Posterior vena cava (tissue), 2 donors: ENCODE results near the gene STX1A. TPM values are rescaled to one million over a fixed set of nuclear protein-coding genes. Genes with fewer than 3 reads are reported as not detected.
"Not testable (repeated sequence)": the region's sequence is repeated elsewhere in the genome, so short reads cannot be mapped to it uniquely, and the experiment has no call there.

Source experiments
- DNase-seq: peaks from one replicate; pipeline ENCODE4 v3.0.0-alpha.2; 2020; ENCODE audit warnings: low spot score
- intact Hi-C, 2 donors: fragments of 100-400 bp; cut with DNase I; formaldehyde crosslinking; loops; one replicate each; pipeline versions ENCODE4 v1.14.1 to v1.14.2; 2022 to 2023
- total RNA-seq, 2 donors: library from RNA; stranded (reverse); fragmentation: NEBNext Ultra II Directional; extraction: Animal tissue kit (Norgen Biotek cat#: 25700); gene quantifications; one replicate each; pipeline ENCODE4 v1.2.1, GENCODE V29; 2021
- donor health status: DM: yes; HTN: yes; CAD: no.
- donor health status: DM: yes; HTN: yes; CAD: no.

STX1A gene
- total RNA-seq, 2 donors from 2014 or later, result 3.4 to 4.0 TPM

DNA sequence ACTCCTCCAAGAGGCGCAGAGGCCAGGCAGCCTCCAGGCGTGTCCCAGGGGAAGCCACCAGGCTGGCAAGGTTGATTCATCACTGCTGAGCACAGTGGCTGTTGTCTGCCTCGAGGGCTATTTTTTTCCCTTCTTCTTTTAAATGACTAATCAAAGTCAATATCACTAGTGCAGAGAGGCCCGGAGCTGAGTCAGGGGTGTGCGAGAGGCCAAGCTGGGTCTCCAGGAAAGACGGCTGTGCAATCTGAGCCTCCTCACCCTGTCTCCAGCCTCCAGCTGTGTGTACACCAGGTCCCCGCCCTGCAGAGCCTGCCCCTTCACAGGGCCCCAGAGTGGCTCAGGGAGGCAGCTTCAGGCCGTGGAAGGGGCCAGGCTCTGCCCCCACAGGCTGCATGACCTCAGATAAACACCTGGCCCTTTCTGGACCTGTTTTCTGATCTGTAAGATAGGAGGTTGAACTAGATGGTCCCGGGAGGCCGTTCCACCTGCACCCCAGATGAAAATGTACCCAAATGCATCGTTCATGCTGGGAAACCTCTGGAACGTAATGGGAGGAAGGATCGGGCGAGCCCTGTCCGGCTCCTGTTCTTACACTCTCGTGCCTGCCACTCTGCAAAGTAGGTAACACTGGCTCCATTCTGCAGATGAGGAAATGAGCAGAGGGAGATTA is 3.7 kb downstream of the STX1A start:
- no peak for DNase-seq
- intact Hi-C loops, result no loop called here

DNA sequence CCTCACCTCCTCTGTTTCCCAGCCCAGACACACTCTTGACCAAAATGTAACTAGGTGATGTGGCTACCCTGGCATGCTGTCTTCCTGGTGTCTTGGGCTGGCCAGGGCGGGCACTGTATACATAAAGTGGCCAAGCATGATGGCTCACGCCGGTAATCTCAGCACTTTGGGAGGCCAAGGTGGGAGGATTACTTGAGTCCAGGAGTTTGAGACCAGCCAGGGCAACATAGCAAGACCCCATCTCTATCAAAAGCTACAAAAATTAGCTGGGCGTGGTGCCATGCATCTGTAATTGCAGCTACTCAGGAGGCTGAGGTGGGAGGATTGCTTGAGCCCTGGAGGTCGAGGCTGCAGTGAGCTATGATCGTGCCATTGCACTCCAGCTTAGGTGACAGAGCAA is 6.2 kb downstream of the STX1A start:
- intact Hi-C loops, DNase-seq: not testable (repeated sequence)

DNA sequence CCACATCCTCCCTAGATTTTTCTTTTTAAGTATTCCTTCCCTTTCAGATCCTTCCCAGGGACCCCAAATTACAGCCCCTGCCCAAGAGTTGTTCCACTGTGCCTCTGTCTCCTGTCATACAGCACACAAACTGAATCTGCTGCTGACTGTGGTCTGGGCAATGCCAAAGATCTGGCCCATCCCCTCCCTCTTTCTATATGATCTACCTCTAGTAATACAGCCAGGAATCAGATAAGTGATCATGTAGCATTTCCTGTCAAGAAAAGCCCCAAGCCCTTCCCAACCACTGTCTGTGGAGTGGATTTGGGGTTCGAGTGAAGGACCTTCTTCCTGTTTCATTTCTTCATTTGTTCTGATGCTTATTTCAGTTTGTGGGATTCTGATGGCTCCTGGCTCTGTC is 6.7 kb downstream of the STX1A start:
- intact Hi-C loops, result no loop called here
- no peak for DNase-seq

DNA sequence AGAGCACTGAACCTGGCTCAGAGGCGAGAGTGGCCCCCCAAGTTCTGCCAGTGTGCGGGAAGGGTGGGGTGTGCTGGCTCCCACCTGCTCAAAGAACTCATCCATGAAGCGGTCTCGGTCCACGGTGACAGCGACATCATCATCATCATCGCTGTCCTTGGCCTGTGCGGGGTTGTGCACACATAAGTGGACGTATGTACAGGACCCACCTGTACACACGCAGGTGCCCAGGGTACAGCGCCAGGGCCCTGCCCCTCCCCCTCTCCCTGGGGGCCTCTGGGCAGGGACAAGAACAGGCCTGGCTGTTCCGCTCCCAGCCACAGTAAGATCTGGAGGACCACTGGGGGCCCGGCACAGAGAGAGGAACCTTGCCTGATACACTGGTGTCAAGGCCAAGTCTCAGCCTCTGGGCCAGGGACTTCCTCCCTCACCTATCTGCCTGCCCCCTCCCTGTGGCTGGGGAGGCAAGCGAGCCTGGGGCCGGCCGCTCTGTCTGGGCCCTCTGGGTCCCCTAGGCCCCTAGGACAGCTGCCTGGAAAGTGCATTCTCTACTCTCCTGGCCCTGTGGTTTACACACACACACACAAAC is 10.4 kb downstream of the STX1A start:
- no peak for DNase-seq
- intact Hi-C loops, result no loop called here

DNA sequence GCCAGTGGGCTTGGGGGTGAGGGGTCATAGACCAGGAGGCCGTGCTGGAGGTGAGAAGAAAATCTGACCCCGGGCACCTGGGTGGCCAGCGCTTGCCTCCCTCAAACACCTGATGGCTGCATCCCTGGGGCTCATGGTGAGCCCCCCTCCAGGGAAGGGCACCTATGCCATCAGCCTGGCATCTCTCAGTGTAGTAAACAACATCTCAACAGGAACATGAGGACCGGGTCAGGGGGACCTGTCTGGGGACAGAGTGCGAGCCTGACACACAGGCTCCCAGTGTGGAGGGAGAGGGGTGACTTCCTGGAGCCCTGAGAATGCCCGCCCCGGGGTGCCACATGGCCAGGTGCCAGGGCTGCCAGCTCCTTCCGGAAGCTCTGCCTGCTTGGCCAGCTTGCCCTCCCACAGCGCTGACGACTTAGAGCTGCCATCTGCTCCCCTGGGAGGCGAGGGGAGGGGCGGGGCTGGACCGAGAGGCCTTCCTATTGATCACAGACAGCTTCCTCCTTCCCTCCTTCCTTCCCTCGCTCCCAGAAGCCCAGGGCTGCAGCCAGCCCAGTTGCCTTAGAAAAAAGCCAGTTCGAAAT is 12.3 kb downstream of the STX1A start:
- DNase-seq, result no peak
- intact Hi-C loops, result no loop called here

DNA sequence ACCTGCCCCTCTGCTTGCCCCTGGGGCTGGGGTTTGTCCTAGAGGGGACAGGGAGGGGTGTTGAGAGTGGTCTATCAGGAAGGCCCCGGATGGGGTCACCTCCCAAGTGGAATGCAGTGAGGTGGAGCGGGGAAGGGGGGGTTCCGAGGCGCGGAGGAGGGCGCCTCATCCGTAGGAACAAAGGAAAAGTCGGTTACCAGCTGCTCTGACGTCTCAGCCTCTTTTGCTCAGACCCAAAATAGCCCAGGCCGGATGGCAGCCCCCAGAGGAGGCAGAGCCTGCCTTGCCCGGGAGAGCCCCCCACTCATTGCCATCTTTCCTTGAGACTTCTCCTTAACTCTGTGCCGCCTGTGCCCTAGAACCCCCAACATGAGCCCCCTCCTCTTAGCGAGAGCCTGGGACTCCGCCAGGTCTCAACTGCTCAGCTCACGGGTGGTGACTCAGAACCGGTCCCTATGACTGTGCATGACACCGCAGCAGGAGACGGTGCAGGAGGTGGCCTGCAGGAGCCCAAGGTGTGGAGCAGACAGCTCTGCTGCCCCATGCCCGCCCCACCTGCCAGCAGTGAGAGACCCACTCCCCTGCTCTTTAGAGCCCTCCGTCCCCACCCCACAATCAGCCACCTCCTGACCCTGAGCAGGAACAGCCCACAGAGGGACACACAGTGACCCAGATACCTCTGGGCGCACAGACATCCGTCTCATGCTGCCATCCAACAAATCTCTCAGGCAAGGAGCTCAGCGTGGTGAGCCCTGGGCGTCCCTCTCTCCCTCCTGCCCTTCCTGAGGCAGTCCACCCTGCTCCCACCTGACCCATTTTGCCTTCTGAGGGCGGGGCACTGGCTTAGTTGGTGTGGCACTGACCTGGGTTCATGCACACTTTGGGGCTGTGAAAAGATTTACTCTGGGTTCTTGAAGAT is 13.1 kb downstream of the STX1A start:
- no peak for DNase-seq

DNA sequence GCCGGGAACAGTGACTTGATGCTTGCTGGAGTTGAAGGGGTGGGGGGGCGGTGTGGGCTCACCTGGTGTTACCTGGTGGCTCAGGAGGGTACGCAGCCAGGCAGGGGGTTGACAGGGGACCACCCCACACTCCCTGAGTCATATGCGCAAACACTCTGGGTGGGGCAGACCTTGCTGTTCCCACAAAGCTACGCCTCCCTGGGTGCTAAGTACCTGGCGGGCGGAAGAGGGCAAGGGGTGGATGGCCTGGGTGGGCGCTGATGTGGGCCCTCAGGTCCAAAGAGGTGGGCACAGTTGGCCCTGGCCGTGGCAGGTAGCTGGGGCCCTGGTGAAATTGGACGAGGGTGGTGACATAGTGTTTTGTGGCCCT is 13.9 kb downstream of the STX1A start:
- intact Hi-C loops, result no loop called here
- no peak for DNase-seq

More for the DNA sequence above, 13.1 kb downstream of the STX1A start:
- intact Hi-C loops, result no loop called here

DNA sequence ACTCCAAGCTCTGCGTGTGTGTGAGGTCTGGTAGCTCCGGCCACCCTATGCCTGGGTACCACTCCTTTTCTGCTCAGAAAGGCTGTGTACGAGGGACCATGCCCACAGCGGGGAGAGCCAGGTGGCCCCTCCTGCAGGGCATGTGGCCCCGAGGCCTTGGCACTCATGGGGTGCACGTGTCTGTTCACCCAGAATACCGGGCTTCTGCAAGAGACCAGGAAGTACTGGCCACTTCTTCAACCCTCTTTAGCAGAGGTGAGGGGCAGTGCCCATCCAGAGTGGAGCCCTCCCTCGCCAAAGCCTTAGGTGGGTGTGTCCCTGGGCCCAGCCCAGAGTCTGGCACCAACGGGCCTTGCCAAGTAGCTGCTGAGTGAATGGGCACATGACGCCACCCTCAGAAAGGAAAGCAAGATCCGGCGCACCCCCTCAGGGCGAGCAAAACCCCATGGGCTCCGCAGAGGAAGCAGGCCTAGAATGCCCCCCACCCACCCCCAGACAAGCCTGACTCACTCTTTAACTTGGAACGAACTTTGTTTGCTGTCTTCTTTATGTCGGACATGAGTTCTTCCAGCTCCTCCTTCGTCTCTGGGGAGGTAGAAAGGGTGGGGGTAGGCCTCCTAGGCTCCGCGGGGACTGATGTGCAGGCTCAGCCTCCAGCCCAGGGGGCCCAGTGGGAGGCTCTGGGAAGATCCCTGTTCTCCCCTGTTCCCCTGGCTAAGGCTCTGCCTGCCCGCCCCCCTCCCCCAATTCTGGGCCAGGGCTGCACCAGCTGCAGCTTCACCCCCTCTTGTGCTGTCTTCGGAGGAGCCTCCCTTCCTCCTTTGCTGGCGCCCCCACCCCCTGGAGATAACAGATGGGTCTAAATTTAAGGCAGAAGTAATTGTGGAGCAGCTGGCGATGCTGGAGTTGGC is 14.6 kb downstream of the STX1A start:
- no peak for DNase-seq
- intact Hi-C loops, result no loop called here

DNA sequence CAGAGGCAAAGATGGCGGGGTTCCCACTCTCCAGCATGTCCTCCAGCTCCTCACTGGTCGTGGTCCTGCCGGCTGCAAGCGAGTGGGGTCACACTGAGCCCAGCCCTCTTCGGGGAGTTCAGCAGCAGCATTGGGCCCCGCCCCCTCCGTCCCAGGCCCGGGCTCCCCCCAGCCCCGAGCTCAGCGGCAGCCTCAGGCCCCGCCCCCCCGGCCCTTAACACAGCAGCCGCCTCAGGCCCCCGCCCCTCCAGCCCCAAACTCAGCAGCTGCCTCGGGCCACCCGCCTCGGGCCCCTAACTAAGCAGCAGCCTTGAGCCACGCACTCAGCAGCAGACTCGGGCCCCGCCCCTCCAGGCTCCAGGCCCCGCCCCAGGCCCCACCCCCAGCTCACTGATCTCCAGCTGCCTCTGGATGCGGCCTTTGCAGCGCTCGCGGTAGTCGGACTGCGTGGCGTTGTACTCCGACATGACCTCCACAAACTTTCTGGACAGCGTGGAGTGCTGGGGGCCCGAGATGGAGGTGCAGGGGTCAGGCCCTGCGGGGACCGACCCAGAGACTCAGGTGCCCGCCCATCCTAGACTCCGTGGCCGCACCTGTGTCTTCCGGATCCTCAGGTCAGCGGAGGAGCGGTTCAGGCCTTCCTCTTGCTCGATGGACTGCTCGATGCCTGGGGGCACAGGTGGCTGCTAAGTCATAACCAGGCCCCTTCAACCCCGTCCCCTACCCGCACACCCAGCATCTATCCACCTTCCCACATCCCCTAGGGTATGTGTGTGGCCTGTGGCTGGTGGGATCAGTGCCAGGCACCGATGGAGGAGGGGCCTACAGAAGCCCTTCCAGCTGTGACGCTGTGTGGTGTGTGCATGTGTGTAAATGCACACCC is 15.5 kb downstream of the STX1A start:
- peak; percentile 88 for DNase-seq
- intact Hi-C loops, result no loop called here

DNA sequence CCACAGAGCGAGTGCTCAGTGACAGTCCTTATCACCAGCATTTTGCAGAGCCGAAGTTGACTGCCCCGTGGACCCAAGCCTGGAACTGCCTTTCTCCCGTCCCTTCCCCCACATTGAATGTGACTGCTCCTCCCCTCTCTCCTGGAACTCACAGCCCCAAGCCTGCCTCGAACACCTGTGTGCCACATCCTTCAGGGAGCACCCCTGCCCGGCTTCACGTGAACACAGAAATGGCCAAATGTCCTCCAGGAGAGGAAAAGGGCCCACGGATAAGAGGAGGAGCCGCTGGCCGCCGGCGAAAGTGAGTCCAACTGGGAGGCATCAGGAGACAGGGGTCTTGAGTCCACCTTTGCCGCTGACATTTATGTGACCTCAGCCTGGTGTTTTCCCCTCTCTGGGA is 16.2 kb downstream of the STX1A start:
- intact Hi-C loops, result no loop called here
- no peak for DNase-seq

DNA sequence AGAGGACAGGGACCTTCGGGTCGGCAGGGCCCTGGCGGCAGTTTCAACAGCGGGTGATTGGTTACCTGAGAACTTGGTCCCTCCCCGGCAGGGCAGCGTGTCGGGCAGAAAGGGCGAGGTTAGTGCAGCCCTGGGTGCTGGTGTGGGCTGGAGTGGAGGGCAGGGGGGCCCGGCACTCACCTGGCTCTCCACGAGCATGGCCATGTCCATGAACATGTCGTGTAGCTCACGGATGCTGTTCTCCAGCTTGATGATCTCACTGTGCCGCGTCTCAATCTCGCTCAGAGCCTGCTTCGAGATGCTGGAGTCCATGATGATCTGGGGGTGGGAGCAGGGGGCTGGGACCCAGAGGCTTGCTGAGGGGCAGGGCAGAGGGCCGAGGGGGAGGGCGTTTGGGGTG is 16.8 kb downstream of the STX1A start:
- intact Hi-C loops, result no loop called here
- no peak for DNase-seq

DNA sequence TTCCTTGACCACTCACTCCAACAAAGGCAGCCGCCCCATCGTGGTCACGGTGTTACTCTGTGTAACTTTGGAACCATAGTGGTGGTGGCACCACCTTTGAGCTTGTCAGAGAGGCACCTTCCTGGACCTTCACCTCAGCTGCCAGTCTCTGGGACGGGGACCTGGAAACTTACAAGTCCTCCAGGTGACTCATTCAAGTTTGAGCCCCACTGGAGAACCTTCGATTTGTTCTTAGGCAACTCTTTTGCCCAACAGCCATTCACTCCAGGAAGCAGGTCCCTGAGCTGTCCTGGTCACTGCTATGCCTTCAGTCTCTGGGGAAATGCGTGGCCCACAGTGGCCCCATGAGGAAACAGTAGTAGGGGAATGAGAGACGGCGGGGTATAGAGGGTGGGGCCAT is 17.2 kb downstream of the STX1A start:
- intact Hi-C loops, result no loop called here

DNA sequence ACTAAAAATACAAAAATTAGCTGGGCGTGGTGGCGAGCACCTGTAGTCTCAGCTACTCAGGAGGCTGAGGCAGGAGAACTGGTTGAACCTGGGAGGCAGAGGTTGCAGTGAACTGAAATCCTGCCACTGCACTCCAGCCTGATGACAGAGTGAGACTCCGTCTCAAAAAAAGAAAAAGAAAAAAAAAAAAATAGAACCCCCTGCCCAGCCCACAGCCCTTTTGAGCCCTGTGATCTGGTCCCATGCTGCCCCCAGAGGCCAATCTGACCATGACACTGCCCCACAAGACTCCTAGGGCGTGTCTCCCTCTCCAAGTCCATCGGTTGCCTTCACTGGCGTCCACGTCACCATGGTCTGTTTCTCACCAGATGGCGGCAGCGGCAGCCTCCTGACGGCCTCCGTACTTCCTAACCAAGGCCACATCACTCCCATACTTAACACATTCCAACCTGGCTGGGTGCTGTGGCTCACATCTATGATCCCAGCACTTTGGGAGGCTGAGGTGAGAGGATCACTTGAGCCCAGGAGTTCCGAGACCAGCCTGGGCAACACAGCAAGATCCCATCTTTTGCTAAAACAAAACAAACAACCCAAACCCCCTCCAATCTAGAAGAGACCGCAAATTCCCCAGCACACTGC is 18.0 kb downstream of the STX1A start:
- DNase-seq, result no peak
- intact Hi-C loops, result no loop called here

More for the DNA sequence above, 17.2 kb downstream of the STX1A start:
- no peak for DNase-seq

DNA sequence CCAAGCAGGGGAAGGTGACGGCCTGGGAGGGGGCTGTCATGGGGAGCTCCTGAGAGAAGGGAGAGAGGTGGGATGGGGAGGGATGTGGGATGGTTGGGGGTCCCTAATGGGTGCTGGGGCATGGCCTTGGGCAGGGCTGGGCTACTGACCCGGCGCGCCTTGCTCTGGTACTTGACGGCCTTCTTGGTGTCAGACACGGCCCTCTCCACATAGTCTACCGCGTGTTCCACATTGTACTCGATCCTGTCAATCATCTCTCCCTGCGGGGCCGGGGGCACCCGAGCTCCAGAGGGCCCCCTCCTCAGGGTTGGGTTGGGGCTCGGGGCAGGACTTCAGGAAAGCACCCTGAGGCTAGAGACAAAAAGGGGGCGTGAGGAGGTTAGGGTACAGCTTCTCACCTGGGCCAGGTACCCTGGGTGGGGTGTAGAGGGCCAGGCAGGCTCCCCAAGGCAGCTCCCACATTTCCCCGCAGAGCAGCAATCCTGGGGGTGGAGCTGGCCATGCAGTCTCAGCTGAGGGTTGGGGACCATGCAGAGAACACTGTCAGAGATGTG is 18.8 kb downstream of the STX1A start:
- DNase-seq, result no peak
- intact Hi-C loops, result no loop called here

DNA sequence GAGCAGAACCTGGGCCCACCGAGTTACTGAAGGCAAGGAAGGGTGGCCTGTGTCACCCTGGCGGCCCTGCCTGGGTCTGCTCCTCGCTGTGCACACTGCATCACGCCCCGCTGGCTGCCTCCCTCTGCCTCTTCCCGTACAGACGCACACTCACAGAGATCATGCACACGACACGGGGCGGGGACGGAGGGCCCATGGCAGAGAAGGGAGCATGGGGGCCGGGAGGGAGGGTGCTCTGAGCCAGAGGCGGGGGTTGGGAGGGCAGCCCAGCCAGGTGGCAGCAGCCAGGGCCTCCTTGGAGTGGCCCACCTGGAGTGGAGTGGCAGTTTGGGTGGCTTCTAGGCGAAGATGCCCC is 19.4 kb downstream of the STX1A start:
- intact Hi-C loops, result no loop called here
- no peak for DNase-seq

DNA sequence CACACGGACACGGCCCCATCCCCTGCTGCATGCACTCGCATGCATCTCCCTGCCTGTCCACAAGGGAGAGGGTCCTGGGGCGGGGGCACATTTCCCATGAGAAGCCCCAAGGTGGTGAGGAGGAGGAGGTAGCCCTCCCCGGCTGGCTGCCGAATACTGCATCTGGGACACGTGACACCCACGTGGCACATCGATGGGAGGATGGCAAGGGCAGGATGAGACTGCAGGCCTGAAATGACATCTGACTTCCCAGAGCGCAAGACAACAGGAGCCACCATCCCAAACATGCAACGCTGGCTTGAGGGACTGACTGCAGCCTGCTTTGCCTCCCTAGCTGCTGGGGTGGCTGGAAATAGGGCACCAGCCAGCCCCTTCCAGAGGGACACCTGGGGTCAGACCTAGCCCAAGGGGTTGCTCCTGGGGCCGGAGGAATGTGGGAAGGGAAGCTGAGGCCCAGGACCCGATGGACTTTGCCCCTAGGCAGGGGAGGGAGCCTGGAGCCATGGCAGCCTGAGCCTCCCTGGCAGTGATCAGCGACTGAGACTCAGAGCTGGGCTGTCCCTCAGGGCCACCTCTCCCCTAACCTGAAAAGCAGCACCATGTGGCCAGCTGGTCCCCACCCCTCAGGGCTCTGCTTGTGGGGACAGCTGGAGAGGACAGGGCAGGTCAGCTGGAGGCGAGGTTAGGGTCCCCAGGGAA is 19.9 kb downstream of the STX1A start:
- no peak for DNase-seq
- intact Hi-C loops, result no loop called here

DNA sequence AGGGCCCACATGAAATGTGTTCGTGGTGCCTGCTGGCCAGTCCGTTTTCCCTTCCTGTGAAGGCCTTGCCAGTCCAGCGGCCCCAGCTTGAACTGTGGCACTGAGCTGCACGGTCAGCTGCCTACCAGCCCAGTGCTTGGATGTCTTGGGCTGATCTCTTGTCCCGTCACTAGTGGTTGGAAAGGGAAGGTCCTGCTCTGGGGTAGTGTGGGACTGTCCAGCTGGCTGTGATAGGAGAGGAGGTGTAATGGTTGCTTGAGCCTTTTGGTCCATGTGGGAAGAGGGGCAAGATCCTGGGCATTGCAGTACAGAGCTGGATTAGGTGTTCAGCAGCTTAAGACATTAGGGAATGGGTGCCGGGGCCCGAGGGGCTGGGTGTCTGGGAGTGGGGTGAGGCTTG is 21.1 kb downstream of the STX1A start:
- no peak for DNase-seq
- intact Hi-C loops, result no loop called here
